ENCODE measurements around the gene NR0B2. TPM values are rescaled to one million over a fixed set of nuclear protein-coding genes. Genes with fewer than 3 reads are reported as not detected.

NR0B2 gene
- total RNA-seq, 1 experiment from 2014 or later: 0.34 TPM

DNA sequence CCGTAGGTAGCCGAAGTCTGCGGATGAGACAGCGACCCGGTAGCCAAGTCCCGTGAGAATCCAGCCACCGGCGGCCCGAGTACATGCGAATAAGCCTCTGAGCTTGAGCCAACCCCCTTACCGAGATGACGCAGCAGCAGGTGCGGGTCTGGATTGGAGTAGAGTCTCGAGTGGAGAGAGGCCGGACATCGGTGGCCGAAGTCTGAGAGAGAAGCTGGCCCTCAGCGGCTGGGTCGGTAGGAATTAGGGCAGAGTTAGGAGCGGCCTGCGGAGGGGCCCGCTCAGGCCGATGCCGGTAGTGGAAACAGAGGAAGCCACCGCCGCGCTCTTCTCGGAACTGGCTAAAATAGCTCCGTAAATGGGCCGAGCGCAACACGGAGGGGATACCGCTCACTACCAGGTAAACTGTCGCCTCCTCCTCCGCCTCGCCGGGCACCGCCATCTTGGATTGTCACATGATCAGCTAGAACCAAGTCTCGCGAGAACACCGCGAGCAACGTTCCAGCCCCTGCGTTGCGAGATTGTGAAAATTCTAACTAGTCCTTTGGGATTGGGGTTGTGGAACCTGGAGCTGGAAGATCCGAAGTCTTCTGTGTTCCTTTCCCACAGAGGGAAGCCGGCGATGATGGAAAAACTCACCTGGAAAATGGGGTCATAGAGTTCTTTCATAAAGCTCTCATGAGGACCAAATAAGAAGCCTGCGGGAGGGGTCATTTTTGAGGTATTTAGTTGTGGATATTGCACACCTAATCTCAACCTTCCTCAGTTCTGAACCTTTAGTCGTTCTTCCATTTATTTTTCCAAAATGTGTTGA, 13.6 kb downstream of the NR0B2 start, which contains the start of gene GPATCH3:
GPATCH3 (minus strand) TSS at position 467 of the 814 bp plus-strand sequence; CDS start at position 442, 25 bp downstream.
- no peak for TF ChIP-seq CTCF (IDR thresholded peaks at IDR 0.05; ENCODE audit: insufficient read depth in 1 of 2, low read depth in 1 of 2, low read length in 1 of 2, severe bottlenecking in 1 of 2, unreplicated experiment in 1 of 2)
- no peaks in the 10 kb centered on the region for H3K4me1 Mint-ChIP-seq (ENCODE audit: low read depth, unreplicated experiment)
- ChIA-PET CTCF (interaction anchor here (1.4 to 1.8 kb wide), 3 partner anchors 10 to 14 kb away, joined by 3 to 9 read pairs (median 5); partner anchors contain the start of genes GPN2 and NR0B2), POLR2A (interaction anchor here (0.6 to 2.3 kb wide), 10 partner anchors 10 to 254 kb away, joined by 3 to 23 read pairs (median 4); partner anchors contain the start of genes GPN2, NR0B2, NUDC and SLC9A1)
- intact Hi-C loops (cut with micrococcal nuclease; ENCODE audit: unreplicated experiment): loop anchor here (1.0 kb wide), 1 partner anchor 14 kb away; no protein-coding TSS in a partner anchor
- Histone ChIP-seq H3K4me1 (0 out of 2 replicates have a peak, but pooled peaks cover 5% of the 10 kb centered on the region), H3K4me3 (ENCODE audit: low read depth, low read length) (peak within 1 kb of the TSS; percentile 95), H3K27me3 (replicated peaks; ENCODE audit: control insufficient read depth, insufficient read depth, low read length) (no peaks in the 10 kb centered on the region), H3K36me3 (ENCODE audit: control insufficient read depth, insufficient read depth, low read length) (no peaks in the 10 kb centered on the region), H3K9me3 (no peaks in the 10 kb centered on the region)
- BruUV-seq (replicated peaks): no TSS peak
- H3K27me3 Mint-ChIP-seq (ENCODE audit: insufficient read depth, unreplicated experiment): no peaks in the 10 kb centered on the region
- peak; percentile 89 to 92 for DNase-seq
- H3K27ac Mint-ChIP-seq (ENCODE audit: unreplicated experiment): peak within 1 kb of the TSS; percentile 98
- peaks cover 23% of the 10 kb centered on the region for H3K36me3 Mint-ChIP-seq (ENCODE audit: insufficient read depth, unreplicated experiment)
- no peaks in the 10 kb centered on the region for H3K9me3 Mint-ChIP-seq (ENCODE audit: unreplicated experiment)
- peak within 1 kb of the TSS; percentile 92 for H3K4me3 Mint-ChIP-seq (ENCODE audit: unreplicated experiment)

DNA sequence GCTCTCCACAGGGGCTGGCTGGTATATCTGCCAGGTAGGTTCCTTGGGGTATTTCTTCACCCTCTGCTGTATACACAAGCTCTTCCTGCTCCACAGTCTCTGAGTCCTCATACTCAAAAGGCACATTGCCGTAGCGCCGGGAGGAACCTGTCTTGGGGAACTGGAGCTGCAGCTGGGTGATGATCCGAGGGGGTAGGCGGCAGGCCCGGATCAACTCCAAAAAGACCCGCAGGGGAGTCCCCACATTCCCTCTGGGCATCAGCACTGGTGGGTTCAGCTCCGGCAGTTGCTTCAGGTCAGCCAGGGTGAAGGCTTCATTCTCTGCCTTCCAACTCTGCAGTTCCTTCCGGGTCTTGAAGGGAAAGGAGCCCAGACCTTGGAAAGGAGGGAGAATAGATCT, 16.4 kb downstream of the NR0B2 start:
- POLR2A ChIA-PET: no interaction called here

More for the DNA sequence above, 16.4 kb downstream of the NR0B2 start:
- no peak for TF ChIP-seq CTCF (IDR thresholded peaks at IDR 0.05; ENCODE audit: insufficient read depth in 1 of 2, low read depth in 1 of 2, low read length in 1 of 2, severe bottlenecking in 1 of 2, unreplicated experiment in 1 of 2)
- Histone ChIP-seq H3K4me1 (0 out of 2 replicates have a peak, but pooled peaks cover 5% of the 10 kb centered on the region), H3K4me3 (ENCODE audit: low read depth, low read length) (no peak overlapping the region), H3K9me3 (no peaks in the 10 kb centered on the region), H3K27me3 (replicated peaks; ENCODE audit: control insufficient read depth, insufficient read depth, low read length) (no peaks in the 10 kb centered on the region), H3K36me3 (ENCODE audit: control insufficient read depth, insufficient read depth, low read length) (no peaks in the 10 kb centered on the region)
- no peak for DNase-seq
- Mint-ChIP-seq H3K4me1 (ENCODE audit: low read depth, unreplicated experiment) (no peaks in the 10 kb centered on the region), H3K27ac (ENCODE audit: unreplicated experiment) (no peak overlapping the region), H3K27me3 (ENCODE audit: insufficient read depth, unreplicated experiment) (no peaks in the 10 kb centered on the region), H3K4me3 (ENCODE audit: unreplicated experiment) (no peak overlapping the region), H3K9me3 (ENCODE audit: unreplicated experiment) (no peaks in the 10 kb centered on the region), H3K36me3 (ENCODE audit: insufficient read depth, unreplicated experiment) (peaks cover 42% of the 10 kb centered on the region)
- BruUV-seq (replicated peaks): no TSS peak
- CTCF ChIA-PET: no interaction called here
- intact Hi-C loops (cut with micrococcal nuclease; ENCODE audit: unreplicated experiment): no loop called here

Measured in Caco-2 (cell line).